ENCODE data around the gene CIP2A. TPM values are rescaled to one million over a fixed set of nuclear protein-coding genes. Genes with fewer than 3 reads are reported as not detected.

The CIP2A gene
- total and polyA plus RNA-seq, 2 of the 8 experiments (the other 6 are each of a cell fraction or from before 2014, with no cell fraction given), result 11.9 to 38.0 TPM

GRCh38 chr3:108516881-108517280, 72.4 kb downstream of the CIP2A start (continued):
- TF ChIP-seq CHD7 (IDR thresholded peaks at IDR 0.05; ENCODE audit: insufficient replicate concordance, low read length) (no peak), HDAC2 (IDR thresholded peaks at IDR 0.05; ENCODE audit: borderline replicate concordance in 1 of 2, low read depth in 2 of 2, low read length in 2 of 2) (no peak), BACH1 (IDR thresholded peaks at IDR 0.05; ENCODE audit: low read length) (no peak), RFX5 (IDR thresholded peaks at IDR 0.05; ENCODE audit: borderline replicate concordance, low read depth, low read length) (no peak), NANOG (IDR thresholded peaks at IDR 0.05; ENCODE audit: insufficient read depth, low read depth, low read length, poor library complexity, severe bottlenecking) (no peak), BRCA1 (IDR thresholded peaks at IDR 0.05; ENCODE audit: low read depth, low read length) (no peak), CTCF (IDR thresholded peaks at IDR 0.05; ENCODE audit: control extremely low read depth in 1 of 3, insufficient read depth in 1 of 3, low read depth in 1 of 3, low read length in 3 of 3) (no peak), TAF1 (IDR thresholded peaks at IDR 0.05; ENCODE audit: low read depth, low read length) (no peak), TAF7 (optimal IDR thresholded peaks at IDR 0.05; ENCODE audit: borderline replicate concordance, low read depth, low read length) (no peak)
